Measurements from ENCODE around the gene EEF1A2. TPM values are rescaled to one million over a fixed set of nuclear protein-coding genes. Genes with fewer than 3 reads are reported as not detected.

EEF1A2 gene
- polyA plus RNA-seq, 4 donors: 0.97 to 2.5 (median 2.0) TPM

DNA sequence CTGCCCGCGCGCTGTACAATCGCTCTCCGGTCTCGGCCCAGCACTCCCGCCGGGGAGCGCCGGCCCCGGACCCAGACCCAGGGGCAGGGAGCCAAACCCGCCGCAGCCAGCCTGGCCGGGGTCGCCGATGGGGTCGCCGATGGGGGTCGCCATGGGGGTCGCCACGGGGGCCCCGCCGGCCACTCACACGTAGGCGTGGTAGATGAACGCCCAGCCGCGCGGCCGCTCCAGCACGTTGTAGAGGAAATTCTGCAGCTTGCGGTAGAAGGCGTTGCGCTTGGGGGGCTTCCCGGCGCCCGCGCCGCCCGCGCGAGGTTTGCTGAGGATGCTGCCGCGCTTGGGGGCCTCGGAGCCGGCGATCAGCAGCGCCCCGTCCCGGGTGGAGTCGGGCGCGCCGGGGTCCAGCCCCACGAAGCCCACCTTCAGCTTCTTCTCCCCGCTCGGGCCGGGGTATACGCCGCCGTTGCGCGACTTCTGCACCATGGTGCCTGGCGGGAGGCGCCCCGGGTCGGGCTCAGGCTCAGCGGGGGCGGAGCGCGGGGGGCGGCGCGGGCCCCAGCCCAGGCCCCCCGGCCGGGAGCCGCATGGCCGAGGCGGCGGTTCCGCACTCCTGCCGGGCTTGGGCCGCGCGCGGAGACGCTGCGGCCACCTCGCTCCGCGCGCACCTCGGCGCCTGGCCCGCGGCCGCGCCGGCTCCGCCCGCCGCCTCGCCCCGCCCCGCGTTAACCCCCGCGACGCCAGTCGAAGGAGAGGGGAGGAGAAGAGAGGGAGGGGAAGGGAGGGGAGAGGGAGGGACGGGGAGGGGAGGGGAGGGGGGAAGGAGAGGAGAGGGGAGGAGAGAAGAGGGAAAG is 26.7 kb downstream of the EEF1A2 start, which contains the start of gene KCNQ2:
Gene KCNQ2, minus strand, starts transcription at position 675 of the 851 bp plus-strand sequence. Its CDS starts 192 bp downstream, at position 483.
- no peak for DNase-seq (ENCODE audit: low read depth in 4 of 4, low spot score in 3 of 4)

DNA sequence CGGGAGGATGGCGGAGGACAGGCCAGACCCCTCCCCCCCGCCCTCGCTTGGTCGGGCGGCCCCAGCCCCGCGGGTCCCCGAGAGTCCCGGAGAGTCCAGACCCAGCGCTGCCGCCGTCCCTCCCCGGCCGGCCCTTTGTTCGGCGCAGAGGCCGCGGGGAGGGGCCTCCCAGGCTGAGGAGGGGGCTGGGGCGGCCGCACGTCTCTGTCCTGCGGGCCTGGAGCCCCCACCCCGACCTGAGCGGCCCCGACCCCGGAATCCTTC is 27.2 kb downstream of the EEF1A2 start:
- DNase-seq (ENCODE audit: low read depth in 4 of 4, low spot score in 3 of 4): no peak

DNA sequence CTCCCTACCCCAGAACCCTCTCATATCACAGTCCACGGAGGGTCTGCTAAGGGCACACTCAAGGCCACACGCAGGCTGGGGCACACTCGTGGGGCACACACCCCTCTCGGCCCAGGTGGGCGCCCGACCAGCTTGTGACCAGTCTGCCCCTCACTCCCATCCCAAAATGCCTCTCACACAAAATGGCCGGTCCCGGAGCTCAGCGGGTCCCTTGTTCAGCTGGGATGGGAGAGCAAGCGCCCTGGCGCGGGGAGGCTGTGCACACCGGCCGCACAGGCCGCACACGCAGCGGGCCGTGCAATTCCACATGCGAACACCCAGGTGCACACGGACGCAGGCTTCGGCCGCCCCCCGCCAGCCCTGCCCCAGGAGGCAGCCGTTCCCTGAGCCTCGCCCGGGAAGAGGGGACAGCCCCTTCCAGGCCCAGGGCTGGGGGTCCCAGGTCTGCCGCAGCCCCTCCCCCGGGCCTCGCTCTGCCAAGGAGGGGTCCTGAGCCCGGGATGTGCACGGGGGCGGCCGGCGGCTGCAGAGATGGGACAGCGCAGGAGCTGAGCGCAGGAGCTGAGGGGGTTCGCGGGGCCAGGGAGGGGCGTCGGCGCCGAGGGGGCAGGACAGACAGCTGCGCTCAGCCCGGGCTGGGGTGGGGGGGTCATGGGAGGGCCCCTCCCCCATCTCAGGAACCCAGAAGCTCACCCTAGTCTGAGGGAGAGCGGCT is 27.7 kb downstream of the EEF1A2 start:
- no peak for DNase-seq (ENCODE audit: low read depth in 4 of 4, low spot score in 3 of 4)

DNA sequence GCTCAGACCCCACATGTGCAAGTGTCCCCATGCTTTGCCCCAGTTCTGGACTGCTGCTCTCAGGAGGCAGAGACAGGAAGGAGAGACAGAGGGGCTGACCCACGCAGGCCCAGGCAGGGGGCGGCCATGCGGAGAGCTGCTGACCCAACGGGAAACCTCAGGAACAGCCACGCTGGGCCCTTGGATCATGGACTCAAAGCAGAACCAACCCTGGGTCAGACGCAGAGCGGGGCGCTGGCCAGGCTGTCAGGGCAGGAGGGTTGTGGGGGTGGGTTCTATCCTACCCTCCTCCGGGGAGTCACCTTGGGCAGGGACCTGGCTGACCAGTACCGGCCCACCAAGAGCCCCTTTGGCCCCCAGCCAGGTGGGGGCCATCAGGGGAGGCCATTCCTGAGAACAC is 28.5 kb downstream of the EEF1A2 start:
- DNase-seq (ENCODE audit: low read depth in 4 of 4, low spot score in 3 of 4): no peak

DNA sequence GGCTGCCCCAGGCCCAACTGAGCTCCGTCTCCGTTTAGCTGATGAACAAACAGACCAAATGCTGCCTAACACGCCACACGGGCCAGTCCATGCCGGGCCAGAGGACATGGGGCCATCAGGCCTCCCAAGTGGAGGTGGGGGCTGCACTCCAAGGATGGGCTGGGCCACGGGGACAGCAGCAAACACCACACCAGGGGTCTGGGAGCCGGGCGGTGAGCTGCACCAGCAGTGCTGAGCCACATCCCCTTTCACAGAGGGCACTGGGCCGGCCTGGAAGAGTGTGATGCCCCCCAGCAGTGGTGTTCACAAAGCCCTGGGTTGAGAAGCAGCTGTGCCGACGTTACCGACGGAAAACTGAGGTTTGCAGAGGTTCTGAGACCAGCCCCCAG is 29.2 kb downstream of the EEF1A2 start:
- DNase-seq (ENCODE audit: low read depth in 4 of 4, low spot score in 3 of 4): no peak

DNA sequence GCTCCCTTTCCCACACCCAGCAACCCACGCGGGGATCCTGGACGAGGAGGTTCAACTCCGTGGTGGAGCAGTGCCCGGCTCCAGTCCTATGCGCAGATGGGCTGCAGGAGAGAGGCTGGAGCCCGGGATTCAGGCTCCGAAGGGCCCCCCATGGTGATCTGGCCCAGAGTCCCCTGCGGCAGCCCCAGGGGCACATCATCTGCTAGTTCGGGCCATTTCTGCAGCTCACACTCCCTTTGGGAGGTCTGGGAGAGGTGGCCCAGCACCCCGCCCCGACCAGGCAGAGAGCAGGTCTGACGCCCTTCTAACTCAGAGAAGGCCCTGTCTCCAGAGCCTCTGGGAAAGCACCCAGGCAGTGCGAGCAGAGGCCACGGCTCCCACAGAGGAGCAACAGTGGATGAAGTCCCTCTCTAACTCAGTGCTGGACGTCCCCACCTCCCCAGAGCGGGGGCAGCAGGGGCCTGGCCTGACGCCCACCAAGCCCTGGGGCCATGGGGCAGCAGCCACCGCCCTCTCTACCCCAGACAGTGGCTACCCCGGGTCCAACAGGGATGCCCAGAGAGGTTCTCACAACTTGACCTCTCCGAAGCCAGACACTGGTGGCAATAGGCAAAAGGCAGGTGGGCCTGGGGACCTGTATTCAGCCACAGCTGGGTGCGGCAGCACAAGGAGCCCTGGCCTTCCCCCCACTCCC is 29.7 kb downstream of the EEF1A2 start:
- DNase-seq (ENCODE audit: low read depth in 4 of 4, low spot score in 3 of 4): no peak

DNA sequence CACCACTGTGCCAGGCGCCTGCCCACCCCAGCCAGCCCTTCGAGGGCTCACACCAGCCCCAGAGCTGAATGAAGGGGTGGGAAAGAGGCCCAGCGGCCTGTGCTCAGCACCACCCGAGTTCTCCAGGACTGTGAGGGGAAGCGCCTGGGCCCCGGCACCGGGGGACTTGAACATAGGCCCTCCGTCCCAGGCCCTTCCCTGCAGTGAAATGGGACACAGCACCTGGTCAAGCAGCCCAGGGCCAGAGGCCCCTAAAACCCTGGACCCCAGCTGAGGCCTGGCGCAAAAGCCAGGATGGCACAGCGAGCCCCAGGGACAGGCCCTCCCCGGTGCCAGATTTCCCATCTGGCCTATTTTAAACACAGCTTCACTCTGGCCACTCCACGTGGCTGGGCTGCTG is 30.5 kb downstream of the EEF1A2 start:
- no peak for DNase-seq (ENCODE audit: low read depth in 4 of 4, low spot score in 3 of 4)

DNA sequence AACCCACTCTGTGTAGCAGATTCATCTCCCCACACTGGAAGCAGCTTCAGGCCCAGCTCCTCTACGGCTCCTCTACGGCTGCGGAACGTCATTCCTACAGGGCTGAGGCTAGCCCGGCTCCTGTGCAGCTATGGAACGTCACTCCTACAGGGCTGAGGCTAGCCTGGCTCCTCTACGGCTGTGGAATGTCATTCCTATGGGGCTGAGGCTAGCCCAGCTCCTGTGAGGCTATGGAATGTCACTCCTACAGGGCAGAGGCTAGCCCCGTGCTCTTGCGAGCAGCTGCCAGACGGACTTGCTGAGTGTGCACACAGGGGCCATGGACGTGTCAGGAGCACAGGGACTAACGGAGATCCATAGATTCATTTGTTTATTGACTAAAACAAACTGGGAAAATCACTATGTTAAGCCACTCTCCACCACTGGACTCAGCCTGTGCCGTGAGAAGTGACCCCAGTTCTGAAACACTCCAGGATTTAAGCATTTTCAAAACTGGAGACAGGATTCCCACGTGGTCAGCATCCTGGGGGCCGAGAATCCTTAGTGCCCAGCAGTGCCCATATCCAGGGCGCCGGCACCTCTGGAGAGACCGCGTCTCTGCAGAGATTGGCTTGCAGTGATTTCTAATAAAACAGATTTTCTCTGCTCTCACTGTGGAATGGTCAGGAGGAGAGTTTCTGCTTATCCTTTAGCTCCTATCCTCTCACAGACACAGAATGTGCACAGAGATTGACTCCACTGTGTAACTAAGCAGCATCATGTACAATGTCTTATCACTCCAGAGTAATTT is 31.4 kb downstream of the EEF1A2 start:
- DNase-seq (ENCODE audit: low read depth in 4 of 4, low spot score in 3 of 4): no peak

DNA sequence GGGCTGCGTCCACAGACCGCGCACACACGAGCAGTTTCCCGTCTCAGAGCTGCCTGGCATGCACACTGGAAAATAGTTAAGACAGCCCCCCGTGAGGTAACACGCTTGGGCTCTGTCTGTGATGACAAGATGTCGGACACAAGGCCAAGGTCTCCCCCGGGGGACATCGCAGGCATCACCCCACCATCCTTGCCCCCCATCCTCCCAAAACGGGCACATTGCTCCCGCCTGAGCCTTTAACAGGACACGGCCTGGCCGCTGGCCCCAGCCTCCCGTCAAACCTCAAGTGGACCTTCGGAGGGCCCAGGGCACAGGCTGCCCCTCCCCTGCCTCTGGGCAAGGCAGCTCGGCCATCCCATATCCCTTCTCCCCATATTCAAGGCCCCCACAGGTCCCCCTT is 32.0 kb downstream of the EEF1A2 start:
- DNase-seq (ENCODE audit: low read depth in 4 of 4, low spot score in 3 of 4): no peak

DNA sequence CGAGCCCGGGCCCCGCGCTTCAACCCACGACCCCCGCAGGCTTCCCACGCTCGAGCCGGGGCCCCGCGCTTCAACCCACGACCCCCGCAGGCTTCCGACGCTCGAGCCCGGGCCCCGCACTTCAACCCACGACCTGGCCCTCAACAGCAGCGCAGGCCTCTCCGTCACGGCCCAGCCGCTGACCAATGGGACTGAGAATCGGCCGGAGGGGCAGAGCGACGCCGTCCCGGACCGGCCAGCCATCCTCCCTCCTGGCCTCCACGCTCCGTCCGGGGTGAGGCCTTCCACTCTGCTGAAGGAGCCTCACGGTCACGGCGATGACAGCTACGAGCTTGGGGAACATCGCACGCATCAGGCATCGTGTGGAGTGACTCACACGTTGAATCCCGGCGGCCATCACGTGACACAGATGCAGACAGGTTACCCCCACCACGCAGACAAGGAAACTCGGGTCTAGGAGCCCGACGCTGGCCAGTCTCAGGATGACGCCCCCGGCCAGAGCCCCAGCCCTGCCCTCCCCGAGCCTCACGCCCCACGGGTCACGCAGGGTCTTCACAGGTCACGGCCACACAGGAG is 32.5 kb downstream of the EEF1A2 start:
- DNase-seq (ENCODE audit: low read depth in 4 of 4, low spot score in 3 of 4): no peak

DNA sequence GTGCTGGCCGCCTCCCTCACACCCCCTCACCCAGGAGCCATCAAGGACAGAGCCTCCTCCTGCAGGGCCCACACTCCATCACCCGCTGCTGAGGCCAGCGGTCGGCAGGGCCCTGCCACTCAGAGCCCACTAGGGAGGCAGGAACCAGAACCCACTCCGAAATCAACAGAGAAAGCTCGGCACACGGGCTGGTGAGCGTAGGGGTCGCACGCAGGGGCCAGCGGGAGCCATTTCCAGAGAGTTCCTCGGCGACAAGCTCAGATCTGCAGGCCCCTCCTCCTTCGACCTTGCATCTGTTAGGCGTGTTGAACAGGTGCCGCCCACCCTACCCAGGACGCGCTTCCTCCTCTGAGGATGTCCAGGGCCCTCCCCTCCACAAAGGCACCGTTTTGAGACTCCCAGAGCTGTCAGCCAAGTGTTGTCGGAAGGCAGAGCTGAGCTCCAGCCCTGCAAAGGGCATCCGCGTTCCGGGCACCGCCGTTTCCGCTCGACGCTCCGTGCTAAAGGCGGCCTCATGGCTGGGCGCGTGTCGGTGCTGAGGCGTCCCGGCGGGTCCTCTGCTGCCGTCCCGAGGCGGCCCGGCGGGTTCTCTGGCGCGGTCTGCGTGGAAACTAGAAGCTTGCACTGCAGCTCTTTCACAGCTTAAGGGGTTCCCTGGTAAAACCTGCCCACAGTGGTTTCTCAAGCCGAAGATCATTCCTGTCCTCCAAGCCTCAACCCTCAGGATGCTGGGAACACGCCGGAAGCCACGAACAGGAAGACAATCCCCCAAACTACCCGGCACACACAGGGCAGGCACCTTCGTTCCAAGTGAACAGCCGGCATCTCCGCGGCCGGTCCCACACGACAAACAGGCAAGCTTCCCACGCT is 33.3 kb downstream of the EEF1A2 start:
- DNase-seq (ENCODE audit: low read depth in 4 of 4, low spot score in 3 of 4): no peak

DNA sequence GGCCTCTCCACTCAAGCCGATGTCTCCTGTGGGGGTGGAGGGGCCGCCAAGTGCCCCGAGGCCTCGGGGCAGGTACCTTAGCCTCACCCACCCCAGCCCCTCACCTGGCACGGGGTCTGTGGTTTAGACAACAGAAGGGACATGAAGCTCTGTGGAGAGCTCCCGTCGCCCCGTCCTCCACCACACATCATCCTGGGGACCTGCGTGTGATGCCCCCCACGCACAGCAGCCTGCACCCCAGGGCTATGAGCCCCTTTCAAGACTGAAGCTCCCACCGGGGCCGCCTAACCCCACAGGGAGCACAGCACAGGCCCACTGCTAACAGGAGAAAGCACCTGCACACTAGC is 34.6 kb downstream of the EEF1A2 start:
- no peak for DNase-seq (ENCODE audit: low read depth in 4 of 4, low spot score in 3 of 4)

DNA sequence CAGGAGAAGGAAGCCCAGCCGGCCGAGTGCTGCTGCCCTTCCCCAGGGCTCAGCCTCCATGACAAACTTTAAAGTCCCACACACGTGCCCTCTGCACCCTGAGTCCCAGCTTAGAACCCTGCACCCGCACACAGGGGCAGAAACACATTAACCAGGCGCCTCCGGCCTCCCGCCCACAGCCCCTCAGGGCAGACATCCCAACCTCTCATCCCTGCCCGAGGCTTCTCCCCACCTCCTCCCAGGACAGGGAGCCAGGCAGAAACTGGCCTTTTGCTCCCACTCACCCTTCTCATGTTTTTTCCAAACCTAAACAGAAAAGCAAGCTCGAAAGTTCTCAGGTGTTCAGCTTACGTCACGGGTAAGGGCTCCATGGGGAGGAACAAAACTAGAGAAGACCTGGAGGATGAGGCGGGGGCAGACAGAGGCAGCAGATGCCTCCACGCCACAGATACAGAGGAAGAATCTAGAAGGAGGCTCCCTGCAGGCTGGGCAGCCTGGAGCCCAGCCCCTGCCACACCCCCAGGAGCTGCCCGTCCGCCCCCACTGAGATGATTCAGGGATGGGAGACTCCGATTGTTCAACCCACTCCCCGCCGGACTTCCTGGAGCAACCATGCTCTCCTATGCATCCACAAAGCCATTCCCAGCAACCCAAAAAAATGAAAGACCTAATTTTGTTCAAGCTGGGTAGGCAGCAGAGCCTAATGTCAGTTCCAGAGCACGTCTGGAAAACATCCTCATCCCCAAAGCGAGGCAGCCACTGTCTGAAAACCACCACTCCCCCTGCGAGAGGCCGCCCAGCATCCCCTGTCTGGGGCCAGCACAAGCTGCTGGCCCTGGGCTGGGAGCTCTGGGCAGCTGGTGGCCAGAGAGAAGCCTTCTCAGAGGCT is 35.2 kb downstream of the EEF1A2 start:
- no peak for DNase-seq (ENCODE audit: low read depth in 4 of 4, low spot score in 3 of 4)

DNA sequence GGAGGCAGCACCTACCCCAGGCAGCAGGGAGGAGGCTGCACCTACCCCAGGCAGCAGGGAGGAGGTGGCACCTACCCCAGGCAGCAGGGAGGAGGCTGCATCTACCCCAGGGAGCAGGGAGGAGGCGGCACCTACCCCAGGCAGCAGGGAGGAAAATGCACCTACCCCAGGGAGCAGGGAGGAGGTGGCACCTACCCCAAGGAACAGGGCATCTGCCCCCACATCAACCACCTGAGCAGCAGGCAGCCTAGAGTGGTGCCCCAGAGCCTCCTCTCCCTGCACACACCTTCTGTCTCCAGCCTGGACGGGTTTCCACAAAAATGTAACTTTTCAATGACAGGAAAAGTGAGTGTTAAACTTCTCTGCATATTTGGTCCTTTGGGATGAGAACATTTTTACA is 36.6 kb downstream of the EEF1A2 start:
- DNase-seq (ENCODE audit: low read depth in 4 of 4, low spot score in 3 of 4): no peak

DNA sequence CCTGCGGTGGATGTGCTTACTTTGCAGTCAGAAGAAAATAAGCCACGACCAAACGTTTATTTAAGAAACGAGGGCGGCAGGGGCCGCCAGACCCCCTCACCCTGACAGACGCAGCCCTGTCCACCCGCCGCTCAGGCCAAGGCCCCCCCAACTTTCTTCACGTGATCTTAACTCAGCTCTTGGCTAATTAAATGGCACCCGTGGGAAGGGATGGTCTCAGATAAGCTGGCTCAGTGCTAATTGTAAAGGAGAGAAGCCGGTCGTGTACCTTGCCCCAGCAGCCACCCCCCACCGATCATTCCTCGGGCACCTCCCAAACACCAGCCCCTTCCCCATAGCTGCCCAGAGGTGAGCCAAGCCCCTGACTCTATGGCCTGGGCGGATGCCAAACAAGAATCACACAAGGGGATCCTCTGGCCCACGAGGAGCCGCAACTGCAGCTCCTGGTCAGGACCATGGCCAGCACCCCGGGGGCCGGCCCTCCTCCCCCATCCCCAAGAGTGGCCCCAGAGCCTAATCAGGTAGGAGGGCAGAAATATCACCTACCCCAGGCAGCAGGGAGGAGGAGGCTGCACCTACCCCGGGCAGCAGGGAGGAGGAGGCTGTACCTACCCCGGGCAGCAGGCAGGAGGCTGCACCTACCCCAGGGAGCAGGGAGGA is 37.6 kb downstream of the EEF1A2 start:
- DNase-seq (ENCODE audit: low read depth in 4 of 4, low spot score in 3 of 4): no peak

DNA sequence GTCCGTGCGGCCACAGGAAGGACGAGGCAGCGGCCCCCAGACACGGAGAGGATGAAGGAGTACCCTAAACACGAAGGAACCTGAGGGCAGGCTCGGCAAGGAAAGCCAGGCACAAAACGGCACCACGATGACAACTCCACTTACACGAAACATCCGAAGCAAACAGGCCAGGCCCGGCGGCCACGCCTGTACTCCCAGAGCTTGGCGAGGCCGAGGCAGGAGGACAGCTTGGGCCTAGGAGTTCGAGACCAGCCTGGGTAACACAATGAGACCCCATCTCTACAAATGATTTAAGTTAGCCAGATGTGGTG is 39.9 kb downstream of the EEF1A2 start:
- no peak for DNase-seq (ENCODE audit: low read depth in 4 of 4, low spot score in 3 of 4)

DNA sequence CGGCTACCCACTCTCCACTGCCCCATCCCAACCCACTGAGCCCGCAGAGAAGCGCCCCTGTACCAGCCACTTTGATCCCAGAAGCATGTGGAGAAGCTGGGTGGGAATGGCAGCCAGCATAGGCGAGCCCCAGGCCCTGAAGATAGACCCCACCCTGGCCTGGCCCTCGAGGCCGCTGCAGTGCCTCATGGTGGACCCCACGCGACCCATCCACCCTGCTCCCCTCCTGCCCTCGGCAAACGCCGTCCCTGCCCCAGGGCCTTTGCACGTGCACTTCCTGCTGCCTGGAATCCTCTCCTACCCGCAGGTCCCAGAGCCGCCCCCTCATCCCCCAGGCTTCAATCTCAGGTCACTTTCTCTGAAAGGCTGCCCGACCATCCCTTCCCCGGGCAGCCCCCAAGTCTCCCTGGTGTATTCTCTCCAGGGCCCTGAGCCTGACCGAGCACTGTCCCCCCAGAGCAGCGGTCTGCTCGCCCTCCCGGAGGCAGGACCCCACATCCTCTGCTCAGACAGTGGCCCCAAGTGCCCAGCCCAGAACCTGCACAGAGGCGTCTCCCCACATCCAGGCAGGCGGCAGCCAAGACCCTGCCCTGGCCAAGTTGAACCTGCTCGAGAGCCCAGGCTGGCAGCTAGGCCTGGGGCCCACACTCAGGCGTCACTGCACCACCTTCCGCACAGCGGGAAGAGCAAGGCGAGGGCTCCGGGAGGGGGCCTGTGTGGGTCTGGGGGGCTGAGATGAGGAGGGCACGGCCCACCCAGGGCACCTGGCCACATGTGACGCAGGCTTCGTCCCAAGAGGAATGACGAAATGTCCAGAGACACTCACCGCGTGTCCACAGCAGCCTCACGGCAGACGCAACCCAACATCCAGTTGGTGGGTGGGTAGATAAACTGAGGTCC is 40.5 kb downstream of the EEF1A2 start:
- DNase-seq (ENCODE audit: low read depth in 4 of 4, low spot score in 3 of 4): no peak

Measured in left renal pelvis (tissue), 4 donors.